Measurements from ENCODE around the gene SLC35E3. TPM values are rescaled to one million over a fixed set of nuclear protein-coding genes. Genes with fewer than 3 reads are reported as not detected.

Gene SLC35E3
- total and polyA plus RNA-seq, 2 donors from 2014 or later, result 7.7 to 8.7 TPM

DNA sequence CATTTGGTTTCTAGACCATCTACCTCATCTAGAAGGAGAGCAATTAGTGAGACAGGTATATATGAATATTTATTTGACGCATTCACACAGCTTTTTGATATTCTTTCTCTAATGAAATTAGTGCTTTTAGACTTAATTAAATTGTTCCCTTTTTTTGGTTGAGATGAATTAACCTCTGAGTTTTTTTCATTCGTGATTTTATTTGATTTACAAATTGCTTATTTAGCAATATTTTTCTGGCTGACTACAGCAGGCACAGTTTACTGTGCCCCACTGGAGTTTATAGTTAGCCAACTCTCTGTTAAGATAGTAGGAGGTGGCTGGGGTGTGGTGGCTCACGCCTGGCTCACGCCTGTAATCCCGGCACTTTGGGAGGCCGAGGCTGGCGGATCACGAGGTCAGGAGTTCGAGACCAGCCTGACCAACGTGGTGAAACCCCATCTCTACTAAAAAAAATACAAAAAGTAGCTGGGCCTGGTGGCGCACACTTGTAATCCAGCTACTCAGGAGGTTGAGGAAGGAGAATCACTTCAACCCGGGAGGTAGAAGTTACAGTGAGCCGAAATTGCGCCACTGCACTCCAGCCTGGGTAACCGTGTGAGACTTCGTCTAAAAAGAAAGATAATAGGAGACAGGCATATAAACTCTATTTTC is 78.7 kb downstream of the SLC35E3 start:
- H3K27me3 ChIP-seq (ENCODE audit: control insufficient read depth, insufficient read depth, low read length), result no peaks in the 10 kb centered on the region
- no peaks in the 10 kb centered on the region for H3K9me3 ChIP-seq (ENCODE audit: control insufficient read depth in 2 of 3, insufficient read depth in 1 of 3, low read length in 3 of 3)
- H3K36me3 ChIP-seq (ENCODE audit: control insufficient read depth in 2 of 3, insufficient read depth in 3 of 3, low read length in 3 of 3), result peaks cover 11 to 39% (median 13%) of the 10 kb centered on the region in 3 donors
- intact Hi-C loops (cut with DNase I), result no loop called here
- no peak overlapping the region for H3K4me3 ChIP-seq (ENCODE audit: low read length in 3 of 3)
- FAIRE-seq (no peak), DNase-seq (no peak)
- no peaks in the 10 kb centered on the region for H3K4me1 ChIP-seq (ENCODE audit: control insufficient read depth in 2 of 3, insufficient read depth in 2 of 3, low read depth in 1 of 3, low read length in 3 of 3)
- H3K9ac ChIP-seq (ENCODE audit: low read length in 3 of 3), result no peak overlapping the region
- H3K27ac ChIP-seq (ENCODE audit: low read depth in 2 of 2, low read length in 2 of 2), result no peak overlapping the region
- TF ChIP-seq, protein P1, sequence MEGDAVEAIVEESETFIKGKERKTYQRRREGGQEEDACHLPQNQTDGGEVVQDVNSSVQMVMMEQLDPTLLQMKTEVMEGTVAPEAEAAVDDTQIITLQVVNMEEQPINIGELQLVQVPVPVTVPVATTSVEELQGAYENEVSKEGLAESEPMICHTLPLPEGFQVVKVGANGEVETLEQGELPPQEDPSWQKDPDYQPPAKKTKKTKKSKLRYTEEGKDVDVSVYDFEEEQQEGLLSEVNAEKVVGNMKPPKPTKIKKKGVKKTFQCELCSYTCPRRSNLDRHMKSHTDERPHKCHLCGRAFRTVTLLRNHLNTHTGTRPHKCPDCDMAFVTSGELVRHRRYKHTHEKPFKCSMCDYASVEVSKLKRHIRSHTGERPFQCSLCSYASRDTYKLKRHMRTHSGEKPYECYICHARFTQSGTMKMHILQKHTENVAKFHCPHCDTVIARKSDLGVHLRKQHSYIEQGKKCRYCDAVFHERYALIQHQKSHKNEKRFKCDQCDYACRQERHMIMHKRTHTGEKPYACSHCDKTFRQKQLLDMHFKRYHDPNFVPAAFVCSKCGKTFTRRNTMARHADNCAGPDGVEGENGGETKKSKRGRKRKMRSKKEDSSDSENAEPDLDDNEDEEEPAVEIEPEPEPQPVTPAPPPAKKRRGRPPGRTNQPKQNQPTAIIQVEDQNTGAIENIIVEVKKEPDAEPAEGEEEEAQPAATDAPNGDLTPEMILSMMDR (IDR thresholded peaks at IDR 0.05; ENCODE audit: borderline replicate concordance, extremely low read depth, insufficient read depth), result no peak

DNA sequence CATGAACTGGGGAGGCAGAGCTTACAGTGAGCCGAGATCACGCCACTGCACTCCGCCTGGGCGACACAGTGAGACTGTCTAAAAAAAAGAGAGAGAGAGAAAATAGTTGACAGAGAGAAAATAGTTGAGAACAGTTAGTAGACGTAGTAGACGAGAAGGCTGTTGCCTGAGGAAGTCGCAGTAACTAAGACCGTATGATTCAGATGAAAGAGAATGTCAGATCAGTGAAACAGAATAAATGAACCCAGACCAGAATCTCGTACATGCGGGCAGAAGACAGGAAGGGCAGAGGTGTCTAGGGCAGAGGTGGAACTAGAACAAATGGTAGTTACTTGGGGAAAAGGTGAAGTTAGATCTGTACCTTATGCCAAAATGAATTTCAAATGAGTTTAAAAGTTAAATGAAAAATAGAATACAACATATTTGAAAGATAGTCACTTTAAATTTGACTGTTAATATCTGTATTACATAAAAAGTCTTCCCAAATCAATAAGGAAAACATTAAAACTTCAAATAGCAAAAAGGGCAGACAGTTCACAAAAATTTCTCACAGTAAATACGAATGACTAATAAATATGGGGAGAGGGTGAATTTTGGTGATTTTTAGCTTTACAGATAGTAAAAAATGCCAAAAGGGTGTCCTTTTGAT is 79.7 kb downstream of the SLC35E3 start:
- H3K4me3 ChIP-seq (ENCODE audit: low read length in 3 of 3), result no peak overlapping the region
- no peak overlapping the region for H3K9ac ChIP-seq (ENCODE audit: low read length in 3 of 3)
- FAIRE-seq (no peak), DNase-seq (no peak)
- H3K27ac ChIP-seq (ENCODE audit: low read depth in 2 of 2, low read length in 2 of 2), result no peak overlapping the region
- no peaks in the 10 kb centered on the region for H3K4me1 ChIP-seq (ENCODE audit: control insufficient read depth in 2 of 3, insufficient read depth in 2 of 3, low read depth in 1 of 3, low read length in 3 of 3)
- peaks cover 11 to 39% (median 13%) of the 10 kb centered on the region in 3 donors for H3K36me3 ChIP-seq (ENCODE audit: control insufficient read depth in 2 of 3, insufficient read depth in 3 of 3, low read length in 3 of 3)
- H3K9me3 ChIP-seq (ENCODE audit: control insufficient read depth in 2 of 3, insufficient read depth in 1 of 3, low read length in 3 of 3), result no peaks in the 10 kb centered on the region
- TF ChIP-seq, protein P1 (IDR thresholded peaks at IDR 0.05; ENCODE audit: borderline replicate concordance, extremely low read depth, insufficient read depth), result no peak
- intact Hi-C loops (cut with DNase I), result no loop called here
- no peaks in the 10 kb centered on the region for H3K27me3 ChIP-seq (ENCODE audit: control insufficient read depth, insufficient read depth, low read length)

DNA sequence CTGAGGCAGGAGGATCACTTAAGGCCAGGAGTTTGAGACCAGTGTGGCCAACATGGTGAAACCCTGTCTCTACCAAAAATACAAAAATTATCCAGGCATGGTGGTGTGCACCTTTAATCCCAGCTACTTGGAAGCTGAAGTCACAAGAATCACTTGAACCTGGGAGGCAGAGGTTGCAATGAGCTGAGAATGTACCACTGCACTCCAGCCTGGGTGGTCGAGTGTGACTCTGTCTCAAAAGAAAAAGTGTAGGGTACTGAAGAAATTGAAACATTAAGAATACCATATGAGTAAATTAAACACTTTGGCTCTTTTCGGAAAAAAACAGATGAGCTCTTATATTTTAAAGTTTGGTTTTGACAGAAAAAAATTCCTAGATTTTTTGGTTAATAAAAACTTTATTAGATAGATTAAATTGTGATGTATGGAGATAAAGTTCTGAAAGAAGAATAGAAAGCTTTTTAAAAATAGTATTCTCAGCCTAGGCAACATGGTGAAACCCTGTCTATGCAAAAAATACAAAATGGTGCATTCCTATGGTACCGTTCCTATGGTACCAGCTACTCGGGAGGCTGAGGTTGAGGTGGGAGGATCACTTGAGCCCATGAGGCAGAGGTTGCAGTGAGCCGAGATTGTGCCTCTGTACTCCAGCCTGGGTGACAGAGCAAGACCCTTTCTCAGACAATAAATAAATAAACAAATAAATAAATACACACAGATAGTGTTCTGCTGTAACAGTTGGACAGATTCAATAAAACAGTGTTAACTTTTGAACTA is 82.1 kb downstream of the SLC35E3 start:
- H3K27me3 ChIP-seq (ENCODE audit: control insufficient read depth, insufficient read depth, low read length), result no peaks in the 10 kb centered on the region
- H3K9ac ChIP-seq (ENCODE audit: low read length in 3 of 3), result no peak overlapping the region
- FAIRE-seq (no peak), DNase-seq (no peak)
- no peaks in the 10 kb centered on the region for H3K9me3 ChIP-seq (ENCODE audit: control insufficient read depth in 2 of 3, insufficient read depth in 1 of 3, low read length in 3 of 3)
- H3K4me1 ChIP-seq (ENCODE audit: control insufficient read depth in 2 of 3, insufficient read depth in 2 of 3, low read depth in 1 of 3, low read length in 3 of 3), result no peaks in the 10 kb centered on the region
- no peak overlapping the region for H3K4me3 ChIP-seq (ENCODE audit: low read length in 3 of 3)
- peaks cover 6 to 39% (median 7%) of the 10 kb centered on the region in 3 donors for H3K36me3 ChIP-seq (ENCODE audit: control insufficient read depth in 2 of 3, insufficient read depth in 3 of 3, low read length in 3 of 3)
- intact Hi-C loops (cut with DNase I), result no loop called here
- H3K27ac ChIP-seq (ENCODE audit: low read depth in 2 of 2, low read length in 2 of 2), result no peak overlapping the region
- TF ChIP-seq, protein P1 (IDR thresholded peaks at IDR 0.05; ENCODE audit: borderline replicate concordance, extremely low read depth, insufficient read depth), result no peak
